GOT3 (cell line): ENCODE results near the gene HIGD1C.
"Not testable (repeated sequence)": the region's sequence is repeated elsewhere in the genome, so short reads cannot be mapped to it uniquely, and the experiment has no call there.

Experiments
- DNase-seq: peaks from one replicate; lab custom pipeline; 2025; ENCODE audit warnings: mixed read lengths; lab: John Stamatoyannopoulos, UW

Gene HIGD1C

DNA sequence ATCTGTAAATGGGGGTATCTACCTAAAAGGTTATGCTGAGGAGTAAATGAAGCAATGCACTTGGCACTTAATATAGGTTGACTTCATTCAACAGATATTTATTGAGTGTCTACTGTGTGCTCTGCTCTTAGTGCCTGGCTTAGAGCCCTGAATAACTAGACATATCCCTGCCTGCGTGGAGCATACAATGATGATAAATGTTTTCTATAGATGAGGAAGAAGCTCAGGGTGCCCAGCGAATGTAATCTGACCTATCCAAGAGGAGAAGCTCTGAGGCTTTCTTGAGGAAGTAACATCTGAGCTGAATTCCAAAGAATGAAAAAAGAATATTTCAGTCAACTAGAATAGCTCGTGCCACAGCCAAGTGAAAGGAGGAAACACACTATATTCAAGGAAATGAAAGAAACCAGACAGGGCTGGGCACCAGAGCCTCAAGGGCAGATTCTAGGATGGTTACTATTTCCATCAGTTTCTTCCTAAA, 17.9 kb upstream of the HIGD1C start:
- DNase-seq, result no peak

GRCh38 chr12:50934981-50935807, 17.1 kb upstream of the HIGD1C start:
- DNase-seq, result no peak

DNA sequence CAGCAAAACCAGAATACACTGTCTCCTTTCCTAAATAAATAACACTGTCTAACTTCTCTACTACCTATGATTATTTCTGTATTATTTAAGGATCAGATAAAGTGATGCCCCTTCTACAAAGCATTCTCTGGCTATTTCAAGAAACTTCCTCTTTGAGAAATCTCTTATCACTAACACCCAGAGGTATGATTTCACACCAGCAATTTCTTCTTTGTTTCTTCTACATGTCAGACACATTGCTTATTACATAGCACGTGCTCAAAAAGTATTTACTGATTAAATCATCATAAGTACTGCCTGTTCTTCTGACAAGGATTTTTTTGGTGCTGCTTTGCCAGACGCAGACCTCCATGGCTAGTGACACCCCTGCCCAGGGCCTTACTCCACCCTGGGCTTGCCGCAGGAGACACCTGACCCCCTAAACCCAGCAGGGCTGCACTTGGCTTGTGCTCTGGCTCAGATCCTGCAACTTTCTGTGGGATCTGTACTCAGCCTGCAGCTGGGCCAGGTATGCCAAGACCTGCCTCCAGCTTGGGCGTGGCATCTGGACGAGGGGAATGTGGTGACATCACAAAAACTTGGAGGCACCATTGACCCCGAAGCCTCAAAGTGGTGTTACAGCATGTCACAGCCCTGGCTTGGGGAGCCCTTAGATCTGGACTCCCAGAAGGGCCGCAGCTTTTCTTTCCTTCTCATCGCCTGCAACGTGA, 15.4 kb upstream of the HIGD1C start:
- DNase-seq, result no peak

DNA sequence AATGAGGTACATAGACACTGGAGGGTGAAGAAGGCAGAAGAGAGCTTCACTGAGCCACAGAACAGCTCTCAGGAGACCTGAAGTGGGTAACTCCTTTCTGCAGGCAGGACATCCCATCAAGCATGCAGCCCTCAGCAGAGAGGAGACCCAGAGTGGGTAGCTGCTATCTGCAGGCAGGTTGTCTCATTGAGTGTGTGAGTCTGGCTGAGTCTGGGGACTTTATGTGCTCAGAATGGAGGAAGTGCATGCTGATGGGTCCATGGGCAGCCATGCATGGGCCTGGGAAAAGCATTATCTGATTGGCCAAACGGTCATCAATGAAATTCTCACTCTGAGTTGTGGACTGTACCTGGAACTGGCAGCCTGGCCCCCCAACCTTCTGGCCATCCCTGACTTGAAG, 14.7 kb upstream of the HIGD1C start:
- DNase-seq, result no peak

DNA sequence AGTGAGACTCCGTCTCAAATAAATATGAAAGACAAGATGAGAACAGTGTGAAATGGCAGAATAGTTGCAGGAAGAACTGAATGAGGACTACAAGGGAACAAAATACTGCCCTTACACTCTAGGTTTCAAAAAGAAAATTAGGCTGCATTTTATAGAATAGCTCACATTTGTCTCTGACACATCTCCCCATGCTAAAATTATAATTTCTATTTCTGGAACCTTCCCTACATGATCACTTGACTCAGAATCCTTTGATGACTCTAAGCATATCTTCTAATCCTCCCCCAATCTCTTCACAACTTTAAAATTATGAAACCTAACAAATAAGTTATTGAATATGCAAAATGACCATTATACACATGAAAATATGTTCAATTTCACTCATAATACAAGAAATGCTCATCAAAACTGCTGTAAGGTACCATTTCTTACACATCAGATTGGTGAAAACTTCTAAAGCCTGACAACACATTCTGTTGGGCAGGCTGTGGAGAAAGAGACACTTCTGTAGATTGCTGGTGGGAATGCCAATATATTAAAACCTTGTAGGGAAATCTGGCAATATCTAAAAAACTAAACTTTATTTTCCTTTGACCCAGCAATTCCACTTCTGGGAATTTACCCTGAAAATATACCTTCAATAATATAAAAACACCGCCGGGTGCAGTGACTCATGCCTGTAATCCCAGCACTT, 4.3 kb upstream of the HIGD1C start:
- DNase-seq, result no peak

- no peak for DNase-seq
These were observed 3.5 kb upstream of the HIGD1C start for GRCh38 chr12:50948798-50949197.

DNA sequence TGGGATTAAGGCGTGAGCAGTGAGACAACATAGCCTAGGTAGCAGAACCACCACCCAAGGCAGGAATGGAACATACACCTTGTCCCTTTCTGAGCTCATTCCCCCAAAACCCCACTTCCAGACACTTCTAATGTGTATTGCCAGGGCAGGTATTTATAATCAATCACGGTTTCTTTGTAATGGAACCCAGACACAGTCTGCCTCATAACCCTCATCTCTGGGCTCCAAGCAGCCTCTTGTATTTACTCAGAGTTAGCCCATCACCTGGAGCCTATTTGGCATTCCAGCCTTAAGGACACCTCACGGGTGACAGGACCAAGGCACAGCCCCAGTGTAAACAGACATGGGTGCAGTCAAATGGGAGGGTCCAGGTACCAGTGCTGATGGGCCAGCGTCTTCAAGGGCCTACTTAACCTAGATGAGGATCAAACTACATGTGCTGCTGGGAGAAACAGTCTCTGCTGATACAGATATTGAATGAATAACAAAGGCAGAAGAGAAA, 2.5 kb upstream of the HIGD1C start:
- DNase-seq, result no peak

- DNase-seq, result no peak
These were observed 1.2 kb upstream of the HIGD1C start for GRCh38 chr12:50951112-50951511.

DNA sequence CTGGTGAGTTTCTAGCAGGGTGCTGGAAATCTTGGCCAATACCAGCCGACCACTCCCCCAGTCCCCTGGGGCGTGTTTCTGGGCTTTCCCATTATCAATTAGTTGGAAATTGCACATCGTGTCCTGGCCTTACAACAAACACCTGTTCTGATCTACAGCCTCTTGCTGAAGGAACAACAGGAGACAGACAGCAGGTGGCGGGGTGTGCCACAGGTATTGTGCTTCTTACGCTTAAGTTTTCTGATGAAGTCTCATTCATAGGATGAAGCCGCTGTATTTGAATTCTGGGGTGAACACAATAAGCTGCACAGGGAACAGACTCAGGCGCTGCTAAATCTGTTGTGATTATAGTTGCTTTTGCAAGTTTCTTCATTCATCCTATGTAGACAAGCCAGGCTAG, 703 bp downstream of the HIGD1C start:
- DNase-seq, result no peak

- DNase-seq, result not testable (repeated sequence)
These were observed 2.4 kb downstream of the HIGD1C start for GRCh38 chr12:50954789-50955188.

DNA sequence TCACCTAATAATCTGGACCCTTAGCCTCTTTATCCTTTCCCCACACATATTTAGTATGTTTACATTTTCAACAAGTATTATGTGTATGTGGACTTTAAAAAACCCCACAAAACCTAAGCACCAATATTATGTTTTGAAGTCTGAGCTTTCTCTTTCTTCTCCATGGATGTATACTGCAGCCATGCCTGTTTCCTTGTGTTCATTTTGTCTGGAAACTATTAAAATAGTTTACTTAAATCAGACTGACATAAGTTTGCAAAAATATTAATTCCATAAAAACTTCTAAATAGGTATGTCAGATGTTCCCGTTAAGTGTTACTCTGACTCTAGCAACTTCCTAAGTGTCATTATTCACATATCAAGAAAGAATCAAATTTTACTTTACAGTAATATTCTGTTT, 2.9 kb downstream of the HIGD1C start:
- DNase-seq, result no peak

GRCh38 chr12:50955697-50956096, 3.4 kb downstream of the HIGD1C start:
- no peak for DNase-seq

DNA sequence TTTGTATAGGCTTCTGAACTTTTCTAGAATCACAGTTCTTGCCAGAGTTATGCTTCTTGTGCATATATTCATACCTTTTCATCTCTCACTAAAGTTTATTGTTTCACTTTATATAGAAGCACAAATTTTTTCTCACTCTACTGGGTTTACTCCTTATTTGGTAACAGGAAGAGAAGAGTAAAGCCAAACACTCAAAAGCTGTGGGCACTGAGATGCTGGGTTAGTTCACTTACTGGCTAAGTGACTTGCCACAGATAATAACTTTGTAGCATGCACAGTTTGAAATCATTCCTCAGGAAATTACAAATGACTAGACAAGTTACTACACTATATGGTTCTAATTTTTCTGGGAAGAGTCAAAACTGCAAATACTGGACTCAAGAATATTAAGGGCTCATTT, 7.8 kb downstream of the HIGD1C start:
- DNase-seq, result no peak

- DNase-seq, result no peak
These were observed 9.4 kb downstream of the HIGD1C start for GRCh38 chr12:50961708-50962107.

DNA sequence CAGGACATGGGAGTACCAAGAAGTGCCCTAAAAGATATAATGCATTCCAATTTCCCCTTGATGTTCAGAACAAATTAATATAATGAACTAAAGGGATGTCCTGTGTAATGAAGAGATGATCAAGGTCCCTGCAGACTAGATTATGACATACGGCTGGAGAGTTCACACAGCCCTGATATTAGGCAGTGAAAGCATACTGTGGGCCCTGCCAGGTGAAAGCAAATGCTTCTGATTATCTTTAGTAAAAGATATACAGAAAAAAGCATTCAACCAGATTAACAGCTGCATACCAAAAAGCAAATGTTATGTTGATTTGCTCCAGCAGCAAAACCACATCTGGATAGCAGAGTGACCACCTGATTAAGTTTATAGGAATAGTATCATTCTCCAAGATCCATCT, 12.1 kb downstream of the HIGD1C start:
- DNase-seq, result no peak

- DNase-seq, result no peak
These were observed 19.6 kb downstream of the HIGD1C start for GRCh38 chr12:50971946-50972345.

DNA sequence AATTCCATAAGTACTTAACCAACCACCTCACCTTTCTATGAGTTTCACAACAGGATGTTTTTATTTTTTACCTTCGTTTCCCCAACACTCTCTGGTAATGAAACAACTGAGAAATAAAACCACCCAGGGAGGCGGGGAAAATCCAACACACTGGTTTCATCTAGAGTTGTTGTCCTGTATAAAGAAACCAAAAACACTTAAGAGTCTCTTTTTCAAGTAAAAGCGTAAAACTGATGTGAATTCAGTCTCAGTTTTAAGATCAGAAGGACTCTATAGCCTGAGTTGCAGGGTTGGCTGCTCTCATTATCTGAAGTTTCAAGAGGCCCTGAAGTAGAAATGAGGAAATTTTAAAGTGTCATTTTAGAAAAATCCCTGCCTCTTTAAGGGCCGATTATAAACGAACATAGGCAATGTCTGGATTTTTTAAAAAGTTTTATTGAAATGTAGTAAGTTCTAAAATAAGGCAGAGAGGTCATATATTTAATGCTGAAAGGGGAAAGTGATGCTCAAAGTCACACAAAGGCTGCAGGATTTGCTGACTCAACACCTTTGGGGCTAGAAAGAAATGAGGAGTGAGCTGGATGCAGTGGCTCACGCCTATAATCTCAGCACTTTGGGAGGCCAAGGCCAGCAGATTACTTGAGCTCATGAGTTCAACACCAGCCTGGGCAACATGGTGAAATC, 27.2 kb downstream of the HIGD1C start:
- no peak for DNase-seq

DNA sequence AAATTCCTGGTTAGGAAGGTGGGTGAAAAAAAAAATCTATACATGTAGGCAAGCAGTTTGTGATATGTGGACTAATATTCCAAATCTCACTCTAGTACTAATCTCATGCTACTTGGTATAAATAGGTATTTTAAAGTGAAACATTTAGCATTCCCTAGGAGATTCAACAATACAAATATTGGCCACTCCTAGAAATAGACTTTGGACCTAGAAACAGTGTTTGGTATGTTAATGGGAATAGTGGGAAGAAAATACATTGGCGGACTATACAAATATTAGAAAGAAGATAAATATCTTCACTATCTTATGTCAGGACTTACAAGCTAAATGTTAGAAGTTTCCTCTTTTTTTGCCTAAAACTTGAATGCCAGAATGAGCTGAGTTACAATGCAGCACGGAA, 28.2 kb downstream of the HIGD1C start:
- DNase-seq, result no peak

DNA sequence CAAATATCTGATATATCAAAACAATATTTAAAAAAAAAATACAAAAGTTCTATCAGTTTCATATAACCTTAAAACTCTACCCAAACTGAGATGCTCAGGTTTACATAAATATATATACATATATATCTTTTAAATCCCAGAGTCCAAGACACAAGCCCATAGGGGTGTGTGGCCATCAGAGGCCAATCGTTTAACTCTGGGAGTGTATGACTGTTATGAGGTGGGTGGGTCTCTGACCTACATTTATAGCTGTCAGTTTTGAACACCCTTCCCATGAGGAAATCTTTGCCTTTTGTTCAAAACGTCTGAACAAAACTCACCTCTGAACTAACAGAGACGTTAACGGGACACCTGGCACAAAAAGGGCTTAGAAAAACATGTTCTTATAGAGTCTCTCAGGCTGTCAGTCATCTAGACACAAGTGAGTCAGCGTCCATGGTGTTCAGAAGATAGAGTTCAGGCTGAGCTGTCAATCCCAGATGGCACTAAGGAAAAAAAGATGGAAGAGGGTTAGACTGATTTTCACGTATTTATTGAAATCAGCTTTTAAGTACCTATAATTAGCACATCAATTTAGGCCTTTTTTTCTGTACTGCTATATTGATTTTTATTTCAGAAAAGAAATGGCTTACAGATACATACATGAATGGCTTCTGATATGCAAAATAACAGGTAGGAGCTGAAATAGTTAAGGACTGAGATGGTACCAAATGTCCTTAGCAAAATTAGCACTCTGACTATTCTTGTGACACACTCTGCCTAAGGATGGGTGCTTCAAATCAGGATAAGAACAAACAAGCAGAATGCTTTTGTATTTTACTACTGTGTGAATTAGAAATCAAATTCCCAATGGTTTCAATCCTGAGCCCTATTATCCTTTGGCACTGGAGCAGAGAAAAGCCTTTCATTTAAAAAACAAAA, 29.2 kb downstream of the HIGD1C start:
- DNase-seq, result no peak

DNA sequence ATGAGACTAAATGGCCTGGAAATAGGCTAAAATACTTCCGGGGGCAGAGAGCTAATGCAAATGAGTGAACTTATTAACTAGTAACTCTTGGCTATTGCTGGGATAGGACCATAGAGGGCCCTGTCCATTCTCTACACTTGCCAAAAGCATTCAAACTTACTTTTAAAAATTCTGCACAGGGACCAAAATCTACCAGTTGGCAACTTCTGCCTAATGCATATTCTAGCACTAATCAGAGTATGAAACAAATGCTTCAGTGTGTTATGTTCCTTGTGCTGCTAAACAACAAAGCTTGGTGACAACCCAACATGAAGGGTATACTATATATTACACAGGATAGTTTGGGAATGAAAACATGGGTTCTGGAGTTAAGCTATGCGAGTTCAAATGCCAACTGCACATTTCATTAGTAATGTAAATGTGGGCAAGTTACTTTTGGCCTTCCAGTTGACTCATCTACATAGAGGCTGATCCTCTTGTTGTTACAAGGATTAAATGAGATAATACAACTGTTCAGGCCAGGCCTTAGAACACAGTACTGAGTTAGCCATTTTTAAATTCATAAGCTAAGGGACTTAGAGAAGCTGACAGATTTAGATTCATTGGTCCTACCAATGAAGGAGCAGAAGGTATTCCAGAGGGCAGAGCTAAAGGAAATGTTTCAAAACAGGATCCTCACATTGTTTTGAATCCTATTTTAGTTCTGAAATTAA, 32.4 kb downstream of the HIGD1C start:
- DNase-seq, result no peak
